Stomach (tissue), 9 donors: Measurements from ENCODE around the gene GAP43. TPM values are rescaled to one million over a fixed set of nuclear protein-coding genes. Genes with fewer than 3 reads are reported as not detected.

Experiments
- DNase-seq, 2 donors: peaks; one replicate each; pipeline versions ENCODE4 v3.0.0 to v3.0.0-alpha.2; 2013 to 2019
- H3K27ac ChIP-seq, 5 donors: fragments of 200-600 bp in 4 of 5; sonication (generic) in 4 of 5; one replicate each; pipeline ENCODE4 v1.5.1; 2013 to 2019; ENCODE audit warnings: mild to moderate bottlenecking in 1 of 5, moderate library complexity in 1 of 5
- H3K27me3 ChIP-seq, 3 donors: fragments of 200-600 bp; sonication (generic); one replicate each; pipeline ENCODE4 v1.5.1; 2017 to 2019; ENCODE audit warnings: mixed run types in 1 of 3
- H3K36me3 ChIP-seq, 4 donors: fragments of 200-600 bp; sonication (generic); 1 replicate in 3 of 4; 2 replicates in 1 of 4; pipeline ENCODE4 v1.5.1; 2016 to 2019
- H3K4me1 ChIP-seq, 4 donors: fragments of 200-600 bp; sonication (generic); one replicate each; pipeline ENCODE4 v1.5.1; 2016 to 2019
- H3K4me3 ChIP-seq, 4 donors: fragments of 200-600 bp; sonication (generic) in 3 of 4; one replicate each; pipeline ENCODE4 v1.5.1; 2016 to 2019; ENCODE audit warnings: mild to moderate bottlenecking in 1 of 4
- H3K9me3 ChIP-seq, 4 donors: fragments of 200-600 bp; sonication (generic); one replicate each; pipeline ENCODE4 v1.5.1; 2016 to 2019
- CTCF ChIP-seq, 7 experiments: fragments of 450-650 bp in 4 of 7; fragments of 200-600 bp in 3 of 7; sonication (generic) in 3 of 7; IDR thresholded peaks; one replicate each; pipeline ENCODE4 v1.5.1; 2016 to 2019; ENCODE audit warnings: antibody characterized with exemption in 7 of 7, control low read depth in 2 of 7, mild to moderate bottlenecking in 1 of 7
- EP300 ChIP-seq: sonication (generic); formaldehyde crosslinking; IDR thresholded peaks from one replicate; pipeline ENCODE4 v1.6.1; 2017; ENCODE audit warnings: antibody characterized with exemption
- POLR2A ChIP-seq, 4 donors: fragments of 450-650 bp; IDR thresholded peaks; one replicate each; pipeline ENCODE4 v1.6.1; 2016; ENCODE audit warnings: antibody characterized with exemption in 4 of 4, control low read depth in 2 of 4, mild to moderate bottlenecking in 1 of 4, moderate library complexity in 1 of 4
- POLR2AphosphoS5 ChIP-seq, 3 donors: sonication (generic); formaldehyde crosslinking; IDR thresholded peaks; one replicate each; pipeline ENCODE4 v1.6.1; 2016; ENCODE audit warnings: antibody characterized with exemption in 3 of 3
- WGBS, 5 donors: extraction: QIAGEN DNeasy Blood & Tissue Kit in 3 of 5; methylation state at CpG; one replicate each; pipeline versions ENCODE4 v1.1.5 to v1.1.7; 2013 to 2018; 5-methylcytosine and 5-hydroxymethylcytosine counted together
- intact Hi-C: fragments of 100-400 bp; cut with DNase I; formaldehyde crosslinking; loops from one replicate; pipeline ENCODE4 v1.15.1; 2023; ENCODE audit warnings: low total_unique reads
- polyA plus RNA-seq, 3 donors: library from polyadenylated mRNA; stranded (reverse); fragments of 200-250 nt; gene quantifications; one replicate each; pipeline ENCODE4 v1.2.3, GENCODE V29; 2013
- total RNA-seq, 5 donors: library from RNA; depleted of rRNA; stranded (reverse); fragments of >200 nt; gene quantifications; one replicate each; pipeline versions ENCODE4 v1.1.0 to v1.2.3, GENCODE V29; 2014 to 2016
- donor health status: healthy with polysubstance abuse.
- donor health status: Bipolar disorder and iron deficiency.
- donor health status: healthy.

The GAP43 gene
- total and polyA plus RNA-seq, 8 donors = 1.00 to 4.8 (median 1.4) TPM; not detected in 2

DNA sequence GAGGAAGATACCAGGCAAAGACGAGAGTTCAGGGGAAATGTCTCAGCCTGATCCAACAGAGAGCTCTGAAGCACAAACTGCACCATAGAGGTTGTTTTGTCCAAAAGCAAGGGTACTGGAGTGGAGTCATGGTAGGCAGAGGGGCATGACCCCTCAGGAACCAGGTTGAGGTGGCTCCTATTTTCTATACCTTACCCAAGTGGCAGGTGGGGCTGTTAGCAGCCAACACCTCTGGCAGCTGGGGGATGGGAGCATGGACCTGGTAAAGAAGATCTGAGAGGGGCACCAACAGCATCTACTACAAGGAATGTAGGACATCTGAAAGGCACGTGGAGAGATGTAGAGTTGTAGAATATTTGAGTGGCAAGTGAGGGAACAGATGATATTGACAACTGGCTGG lies 85.2 kb downstream of the GAP43 start:
- no peaks in the 10 kb centered on the region for H3K27me3 ChIP-seq
- H3K9me3 ChIP-seq = no peaks in the 10 kb centered on the region
- intact Hi-C loops = no loop called here
- no peak for DNase-seq
- H3K4me1 ChIP-seq = peaks cover 0 to 32% (median 14%) of the 10 kb centered on the region in 4 donors
- TF ChIP-seq POLR2AphosphoS5 (IDR thresholded peaks at IDR 0.05) (no peak), EP300 (no peak), POLR2A (IDR thresholded peaks at IDR 0.05) (no peak), CTCF (IDR thresholded peaks at IDR 0.05) (no peak)
- 72 to 84% (median 76%) methylated on average over 2 of the region's 2 CpGs for WGBS, 5 donors
- H3K4me3 ChIP-seq = no peak overlapping the region
- no peak overlapping the region for H3K27ac ChIP-seq
- no peaks in the 10 kb centered on the region for H3K36me3 ChIP-seq

- no peak for DNase-seq
- H3K36me3 ChIP-seq = no peaks in the 10 kb centered on the region
- H3K27ac ChIP-seq = no peak overlapping the region
- peaks cover 0 to 34% (median 15%) of the 10 kb centered on the region in 4 donors for H3K4me1 ChIP-seq
- 86 to 92% (median 88%) methylated on average over 3 of the region's 3 CpGs for WGBS, 5 donors
- no peak overlapping the region for H3K4me3 ChIP-seq
- intact Hi-C loops = no loop called here
- no peaks in the 10 kb centered on the region for H3K9me3 ChIP-seq
- TF ChIP-seq POLR2AphosphoS5 (IDR thresholded peaks at IDR 0.05) (no peak), CTCF (IDR thresholded peaks at IDR 0.05) (no peak), EP300 (no peak), POLR2A (IDR thresholded peaks at IDR 0.05) (no peak)
- no peaks in the 10 kb centered on the region for H3K27me3 ChIP-seq
These were observed 85.8 kb downstream of the GAP43 start for GRCh38 chr3:115709093-115709492.

DNA sequence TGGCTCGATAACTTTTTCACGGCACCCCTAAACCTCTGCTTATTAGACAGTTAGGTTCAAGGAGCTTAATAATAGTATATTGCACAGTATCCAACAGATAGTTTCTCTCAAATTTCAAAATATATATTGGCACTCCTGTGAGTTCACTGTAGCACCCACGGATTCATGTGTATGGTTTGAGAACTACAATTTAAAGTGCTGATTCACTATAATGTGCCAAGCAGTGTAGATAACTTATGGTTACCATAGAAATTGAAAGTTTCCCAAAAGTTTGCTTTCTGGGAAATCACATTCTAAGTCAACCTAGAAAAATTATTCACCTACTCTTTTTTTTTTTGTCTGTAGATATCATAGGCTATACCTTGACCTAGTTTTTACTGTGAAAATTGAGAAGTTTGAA lies 86.6 kb downstream of the GAP43 start:
- H3K36me3 ChIP-seq = no peaks in the 10 kb centered on the region
- intact Hi-C loops = no loop called here
- H3K4me1 ChIP-seq = peaks cover 0 to 27% (median 12%) of the 10 kb centered on the region in 4 donors
- TF ChIP-seq CTCF (IDR thresholded peaks at IDR 0.05) = no peak
- TF ChIP-seq POLR2A (IDR thresholded peaks at IDR 0.05) = no peak
- TF ChIP-seq POLR2AphosphoS5 (IDR thresholded peaks at IDR 0.05) = no peak
- TF ChIP-seq EP300 = no peak
- H3K27ac ChIP-seq = no peak overlapping the region
- no peaks in the 10 kb centered on the region for H3K27me3 ChIP-seq
- no peak overlapping the region for H3K4me3 ChIP-seq
- WGBS, 5 donors = 85 to 95% (median 88%) methylated on average over 3 of the region's 3 CpGs
- DNase-seq = no peak
- H3K9me3 ChIP-seq = no peaks in the 10 kb centered on the region

DNA sequence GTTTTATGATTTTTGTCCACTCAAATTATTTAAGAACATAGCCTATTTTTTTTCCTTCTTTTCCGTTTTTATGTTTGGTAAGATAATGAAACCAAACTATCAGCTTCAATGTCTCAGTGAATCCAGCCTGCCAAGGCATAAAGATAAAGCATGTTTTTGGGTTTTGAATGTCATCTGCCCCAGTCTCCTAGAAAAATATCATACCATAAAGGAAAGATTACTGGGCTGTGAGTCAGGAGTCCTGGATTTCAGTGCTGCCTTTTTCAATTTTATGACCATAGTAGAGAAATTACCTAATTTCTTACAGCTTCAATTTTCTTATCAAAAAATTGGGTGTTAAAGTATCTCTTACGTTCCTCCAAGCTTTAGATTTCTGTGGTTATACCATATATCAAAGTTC lies 87.5 kb downstream of the GAP43 start:
- no peaks in the 10 kb centered on the region for H3K27me3 ChIP-seq
- peaks cover 0 to 18% (median 8%) of the 10 kb centered on the region in 4 donors for H3K4me1 ChIP-seq
- H3K9me3 ChIP-seq = no peaks in the 10 kb centered on the region
- TF ChIP-seq EP300 (no peak), POLR2A (IDR thresholded peaks at IDR 0.05) (no peak)
- no peaks in the 10 kb centered on the region for H3K36me3 ChIP-seq
- no peak overlapping the region for H3K4me3 ChIP-seq
- H3K27ac ChIP-seq = no peak overlapping the region
- WGBS, 5 donors = 71 to 82% (median 78%) methylated on average over 2 of the region's 2 CpGs
- no peak for DNase-seq
- intact Hi-C loops = no loop called here

- Histone ChIP-seq H3K36me3 (no peaks in the 10 kb centered on the region), H3K27ac (no peak overlapping the region), H3K27me3 (no peaks in the 10 kb centered on the region), H3K4me1 (peaks cover 0 to 9% (median 4%) of the 10 kb centered on the region in 4 donors), H3K4me3 (no peak overlapping the region), H3K9me3 (no peaks in the 10 kb centered on the region)
- TF ChIP-seq EP300 = no peak
- no peak for TF ChIP-seq CTCF (IDR thresholded peaks at IDR 0.05)
- TF ChIP-seq POLR2AphosphoS5 (IDR thresholded peaks at IDR 0.05) = no peak
- no peak for TF ChIP-seq POLR2A (IDR thresholded peaks at IDR 0.05)
- DNase-seq = no peak
- WGBS, 5 donors = 0% methylated on average over 1 of the region's 1 CpG
- intact Hi-C loops = no loop called here
These were observed 89.6 kb downstream of the GAP43 start for GRCh38 chr3:115712871-115713270.
